ENCODE data around the gene RUFY3.
"Not testable (repeated sequence)": the region's sequence is repeated elsewhere in the genome, so short reads cannot be mapped to it uniquely, and the experiment has no call there.

RUFY3 gene

DNA sequence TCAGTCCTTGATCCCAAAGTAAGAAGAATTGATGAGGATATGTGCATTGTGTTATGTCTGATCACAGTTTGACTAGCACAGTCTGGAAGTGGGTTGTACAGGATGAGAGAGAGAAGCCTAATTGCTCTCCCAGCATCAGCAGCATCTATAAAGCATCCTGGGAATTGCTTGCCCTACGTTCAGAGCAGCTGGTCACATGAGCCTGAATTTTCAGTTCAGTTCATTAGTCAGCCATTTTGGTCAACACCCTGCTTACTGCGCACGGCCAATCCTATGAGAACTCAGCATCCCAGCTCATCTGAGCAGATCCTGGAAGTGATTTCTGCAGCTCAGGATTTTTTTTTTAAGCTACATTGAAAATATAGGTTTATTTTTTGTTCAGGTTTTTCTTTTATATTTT, at the start of gene RUFY3:
Gene RUFY3, plus strand, starts transcription at position 218 of the 400 bp plus-strand sequence. CDS start 610 bp downstream, outside the sequence.
- H3K27me3 Mint-ChIP-seq, result no peaks in the 10 kb centered on the region
- DNase-seq, result no peak
- no peak for ATAC-seq (replicated peaks)
- H3K36me3 Mint-ChIP-seq, result peaks cover 10 to 19% of the 10 kb centered on the region in 2 donors
- no peaks in the 10 kb centered on the region for H3K9me3 Mint-ChIP-seq
- no peak within 1 kb of the TSS for H3K4me3 Mint-ChIP-seq
- H3K4me1 Mint-ChIP-seq, result peaks cover 12 to 21% of the 10 kb centered on the region in 2 donors
- H3K27ac Mint-ChIP-seq, result no peak within 1 kb of the TSS

GRCh38 chr4:70674191-70674590, 47.6 kb upstream of the RUFY3 start:
- Mint-ChIP-seq H3K9me3 (no peaks in the 10 kb centered on the region), H3K36me3 (no peaks in the 10 kb centered on the region), H3K4me1 (peaks cover 29 to 74% of the 10 kb centered on the region in 2 donors), H3K27me3 (no peaks in the 10 kb centered on the region), H3K4me3 (no peak overlapping the region), H3K27ac (no peak overlapping the region)
- no peak for ATAC-seq (replicated peaks)
- DNase-seq, result no peak

- no peaks in the 10 kb centered on the region for H3K27me3 Mint-ChIP-seq
- H3K4me1 Mint-ChIP-seq, result peaks cover 32 to 74% of the 10 kb centered on the region in 2 donors
- no peak overlapping the region for H3K27ac Mint-ChIP-seq
- no peaks in the 10 kb centered on the region for H3K9me3 Mint-ChIP-seq
- H3K4me3 Mint-ChIP-seq, result no peak overlapping the region
- ATAC-seq (replicated peaks) (no peak), DNase-seq (no peak)
- H3K36me3 Mint-ChIP-seq, result no peaks in the 10 kb centered on the region
Measured at GRCh38 chr4:70674731-70675130, 47.0 kb upstream of the RUFY3 start.

DNA sequence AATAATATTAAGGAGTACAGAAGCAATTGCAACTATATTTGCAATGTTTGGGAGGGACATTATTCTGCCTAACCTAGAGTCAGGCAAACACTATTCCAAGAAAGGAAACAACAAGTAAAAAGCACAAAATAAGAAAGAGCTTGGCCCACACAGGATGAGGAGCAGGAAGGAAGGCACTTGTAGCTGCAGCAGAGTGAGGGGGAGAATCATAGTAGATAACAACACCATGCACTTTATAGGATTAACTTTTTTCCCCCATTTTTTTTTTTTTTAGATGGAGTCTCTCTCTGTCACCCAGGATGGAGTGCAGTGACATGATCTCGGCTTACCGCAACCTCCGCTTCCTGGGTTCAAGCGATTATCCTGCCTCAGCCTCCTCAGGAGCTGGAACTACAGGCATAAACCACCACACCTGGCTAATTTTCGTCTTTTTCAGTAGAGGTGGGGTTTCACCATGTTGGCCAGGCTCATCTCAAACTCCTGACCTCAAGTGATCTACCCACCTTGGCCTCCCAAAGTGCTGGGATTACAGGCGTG, 45.1 kb upstream of the RUFY3 start:
- Mint-ChIP-seq H3K27ac (no peak overlapping the region), H3K4me3 (no peak overlapping the region), H3K27me3 (no peaks in the 10 kb centered on the region), H3K4me1 (peaks cover 33 to 72% of the 10 kb centered on the region in 2 donors), H3K9me3 (no peaks in the 10 kb centered on the region), H3K36me3 (no peaks in the 10 kb centered on the region)
- ATAC-seq (replicated peaks) (no peak), DNase-seq (no peak)

- Mint-ChIP-seq H3K9me3 (no peaks in the 10 kb centered on the region), H3K27me3 (no peaks in the 10 kb centered on the region), H3K27ac (peak overlapping the region; percentile 84), H3K36me3 (no peaks in the 10 kb centered on the region), H3K4me1 (peaks cover 33 to 64% of the 10 kb centered on the region in 2 donors), H3K4me3 (peak overlapping the region; percentile 3 to 20)
- DNase-seq (peak; percentile 4), ATAC-seq (replicated peaks) (peak; percentile 79 to 81)
Measured at GRCh38 chr4:70678383-70678999, 43.3 kb upstream of the RUFY3 start.

GRCh38 chr4:70680934-70681333, 40.8 kb upstream of the RUFY3 start:
- H3K36me3 Mint-ChIP-seq, result no peaks in the 10 kb centered on the region
- peaks cover 28 to 53% of the 10 kb centered on the region in 2 donors for H3K4me1 Mint-ChIP-seq
- DNase-seq (no peak), ATAC-seq (replicated peaks) (no peak)
- H3K27me3 Mint-ChIP-seq, result no peaks in the 10 kb centered on the region
- peak overlapping the region; percentile 87 for H3K27ac Mint-ChIP-seq
- H3K9me3 Mint-ChIP-seq, result no peaks in the 10 kb centered on the region
- peak overlapping the region in 1 of 2 donors; percentile 57 for H3K4me3 Mint-ChIP-seq

- ATAC-seq (replicated peaks), result no peak
- no peak for DNase-seq
- no peak overlapping the region for H3K27ac Mint-ChIP-seq
- no peaks in the 10 kb centered on the region for H3K9me3 Mint-ChIP-seq
- H3K27me3 Mint-ChIP-seq, result no peaks in the 10 kb centered on the region
- H3K36me3 Mint-ChIP-seq, result no peaks in the 10 kb centered on the region
- H3K4me3 Mint-ChIP-seq, result no peak overlapping the region
- H3K4me1 Mint-ChIP-seq, result peaks cover 22 to 45% of the 10 kb centered on the region in 2 donors
Measured at GRCh38 chr4:70681704-70682103, 40.1 kb upstream of the RUFY3 start.

GRCh38 chr4:70682142-70682541, 39.6 kb upstream of the RUFY3 start:
- H3K4me3 Mint-ChIP-seq; H3K27ac Mint-ChIP-seq; DNase-seq; H3K36me3 Mint-ChIP-seq; H3K9me3 Mint-ChIP-seq; H3K27me3 Mint-ChIP-seq; ATAC-seq (replicated peaks): not testable (repeated sequence)
- peaks cover 19 to 40% of the 10 kb centered on the region in 2 donors for H3K4me1 Mint-ChIP-seq

DNA sequence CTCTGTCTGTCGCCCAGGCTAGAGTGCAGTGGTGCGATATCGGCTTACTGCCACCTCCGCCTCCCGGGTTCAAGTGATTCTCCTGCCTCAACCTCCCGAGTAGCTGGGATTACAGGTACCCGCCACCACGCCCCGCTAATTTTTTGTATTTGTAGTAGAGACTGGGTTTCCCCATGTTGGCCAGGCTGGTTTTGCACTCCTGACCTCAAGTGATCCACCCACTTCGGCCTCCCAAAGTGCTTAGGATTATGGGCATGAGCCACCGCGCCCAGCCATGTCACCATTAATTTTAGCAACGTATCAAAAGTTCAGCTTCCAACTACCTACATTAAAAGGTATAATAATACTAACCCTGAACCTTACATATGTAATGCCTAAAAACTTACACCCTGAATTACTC, 34.4 kb upstream of the RUFY3 start:
- DNase-seq (peak; percentile 19), ATAC-seq (replicated peaks) (peak in 1 of 2 donors; percentile 4)
- peaks cover 19 to 30% of the 10 kb centered on the region in 2 donors for H3K36me3 Mint-ChIP-seq

GRCh38 chr4:70687821-70688794, 33.7 kb upstream of the RUFY3 start, which contains the start of gene UTP3:
Gene UTP3 (plus strand): TSS chr4:70688532. CDS start chr4:70688678, 146 bp downstream.
- no peaks in the 10 kb centered on the region for H3K9me3 Mint-ChIP-seq
- H3K27me3 Mint-ChIP-seq, result no peaks in the 10 kb centered on the region
- H3K4me3 Mint-ChIP-seq, result peak within 1 kb of the TSS; percentile 97 to 98
- peaks cover 19 to 30% of the 10 kb centered on the region in 2 donors for H3K36me3 Mint-ChIP-seq
- peak within 1 kb of the TSS; percentile 100 for H3K27ac Mint-ChIP-seq
- DNase-seq, result peak; percentile 96
- peak; percentile 93 for ATAC-seq (replicated peaks)
- H3K4me1 Mint-ChIP-seq, result peaks cover 20 to 39% of the 10 kb centered on the region in 2 donors

More for the DNA sequence above, 34.4 kb upstream of the RUFY3 start:
- H3K27me3 Mint-ChIP-seq, result no peaks in the 10 kb centered on the region
- H3K4me1 Mint-ChIP-seq, result peaks cover 20 to 39% of the 10 kb centered on the region in 2 donors
- no peaks in the 10 kb centered on the region for H3K9me3 Mint-ChIP-seq
- H3K27ac Mint-ChIP-seq, result peak overlapping the region; percentile 100
- H3K4me3 Mint-ChIP-seq, result peak overlapping the region; percentile 97 to 98

- Mint-ChIP-seq H3K4me3 (peak overlapping the region; percentile 97 to 98), H3K4me1 (peaks cover 20 to 39% of the 10 kb centered on the region in 2 donors), H3K27ac (peak overlapping the region; percentile 100), H3K9me3 (no peaks in the 10 kb centered on the region), H3K36me3 (peaks cover 20 to 30% of the 10 kb centered on the region in 2 donors), H3K27me3 (no peaks in the 10 kb centered on the region)
- ATAC-seq (replicated peaks), result peak in 1 of 2 donors; percentile 5
- no peak for DNase-seq
Measured at GRCh38 chr4:70688795-70689231, 33.0 kb upstream of the RUFY3 start.

DNA sequence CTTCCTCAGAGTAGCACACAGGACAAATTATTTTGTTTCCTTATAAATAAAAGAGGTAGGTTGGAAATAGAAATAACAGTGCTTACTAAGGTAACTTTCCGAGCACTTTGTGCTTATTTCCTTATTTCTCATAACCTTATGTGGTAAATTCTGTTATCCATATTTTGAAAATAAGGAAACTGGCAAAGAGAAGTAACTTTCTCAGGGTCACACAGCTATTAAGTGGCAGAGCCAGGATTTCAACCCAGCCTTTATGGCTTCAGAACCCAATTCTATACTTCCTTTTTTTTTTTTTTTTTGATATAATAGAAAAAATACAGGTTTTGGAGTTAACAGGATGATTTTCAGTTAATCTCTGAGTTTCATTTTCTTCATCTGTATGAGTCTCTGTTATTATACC, 30.1 kb upstream of the RUFY3 start:
- Mint-ChIP-seq H3K27me3 (no peaks in the 10 kb centered on the region), H3K9me3 (no peaks in the 10 kb centered on the region), H3K36me3 (peaks cover 21 to 30% of the 10 kb centered on the region in 2 donors), H3K27ac (peak overlapping the region; percentile 51), H3K4me1 (peaks cover 20 to 39% of the 10 kb centered on the region in 2 donors), H3K4me3 (peak overlapping the region; percentile 23 to 43)
- no peak for DNase-seq
- no peak for ATAC-seq (replicated peaks)

- H3K4me1 Mint-ChIP-seq, result peaks cover 9 to 17% of the 10 kb centered on the region in 2 donors
- peaks cover 14 to 17% of the 10 kb centered on the region in 2 donors for H3K36me3 Mint-ChIP-seq
- H3K4me3 Mint-ChIP-seq; H3K27me3 Mint-ChIP-seq; H3K27ac Mint-ChIP-seq; DNase-seq; H3K9me3 Mint-ChIP-seq; ATAC-seq (replicated peaks): not testable (repeated sequence)
Measured at GRCh38 chr4:70694633-70695032, 27.1 kb upstream of the RUFY3 start.

DNA sequence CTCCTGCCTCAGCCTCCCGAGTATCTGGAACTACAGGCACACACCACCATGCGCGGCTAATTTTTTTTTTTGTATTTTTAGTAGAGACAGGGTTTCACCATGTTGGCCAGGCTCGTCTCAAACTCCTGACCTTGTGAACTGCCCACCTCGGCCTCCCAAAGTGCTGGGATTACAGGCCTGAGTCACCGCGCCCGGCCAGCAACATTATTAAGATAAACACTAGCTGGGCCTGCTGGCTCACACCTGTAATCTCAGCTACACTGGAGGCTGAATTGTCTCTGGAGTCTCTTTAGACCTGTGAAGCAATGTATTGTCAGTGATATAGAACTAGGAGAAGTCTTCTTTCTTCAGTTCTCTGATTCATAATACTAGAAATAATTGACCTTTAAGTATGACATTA, 23.3 kb upstream of the RUFY3 start:
- H3K36me3 Mint-ChIP-seq, H3K9me3 Mint-ChIP-seq, H3K4me1 Mint-ChIP-seq: not testable (repeated sequence)

More for the DNA sequence above, 23.3 kb upstream of the RUFY3 start:
- not testable (repeated sequence) for H3K27ac Mint-ChIP-seq; H3K27me3 Mint-ChIP-seq; H3K4me3 Mint-ChIP-seq; DNase-seq; ATAC-seq (replicated peaks)

Measured in stimulated activated naive B cell treated with anti-CD40 and anti-IgM and Interleukin-4, amounts not matched to agents 10 μg/mL and 1 μg/mL and 100 μg/mL, for 72 hours (primary cell).